ENCODE data around the gene TRPV4. TPM values are rescaled to one million over a fixed set of nuclear protein-coding genes. Genes with fewer than 3 reads are reported as not detected.

The TRPV4 gene
- total RNA-seq, 1 experiment from 2014 or later = not detected

Small RNA genes lying within 50 kb of the gene (small RNA-seq; reads per million reads assigned to genes)
- gene MIR4497 (0 reads per million in 2 experiments), gene RN7SL441P (0 to 0.06 reads per million in 2 experiments)

Other genes starting within 250 kb of the TRPV4 start
- gene FAM222A, start 119.6 kb downstream of the TRPV4 start, total RNA-seq (2014; rRNA removed; shearing (Covaris generic)) = 0.25 and 0.78 TPM in 2 replicates
- gene GLTP, start 47.1 kb upstream of the TRPV4 start, total RNA-seq (2014; rRNA removed; shearing (Covaris generic)) = 139 and 146 TPM in 2 replicates
- gene TCHP, start 66.9 kb upstream of the TRPV4 start, total RNA-seq (2014; rRNA removed; shearing (Covaris generic)) = 26.2 and 36.0 TPM in 2 replicates
- 17.1 and 23.0 TPM in 2 replicates for gene GIT2, start 163.0 kb upstream of the TRPV4 start, total RNA-seq (2014; rRNA removed; shearing (Covaris generic))
- 14.6 and 15.8 TPM in 2 replicates for gene ANKRD13A, start 166.0 kb upstream of the TRPV4 start, total RNA-seq (2014; rRNA removed; shearing (Covaris generic))
- gene C12orf76, start 215.1 kb upstream of the TRPV4 start, total RNA-seq (2014; rRNA removed; shearing (Covaris generic)) = 17.2 and 19.3 TPM in 2 replicates

Measured in NCI-H460 (cell line).